AG09319 (cell line): Measurements from ENCODE around the gene ARFGEF3.

Source experiments
- DNase-seq: peaks from one replicate; pipeline ENCODE4 v3.0.0-alpha.2; 2010; ENCODE audit warnings: low read depth; ENCODE audit errors: extremely low read depth
- CTCF ChIP-seq: IDR thresholded peaks from 2 replicates; pipeline ENCODE4 v1.5.1; 2011; ENCODE audit warnings: low read depth, mild to moderate bottlenecking, inconsistent platforms, low read length, moderate library complexity

ARFGEF3 gene

GRCh38 chr6:138215093-138215782 lies 53.5 kb downstream of the ARFGEF3 start:
- DNase-seq, result no peak
- no peak for TF ChIP-seq CTCF

GRCh38 chr6:138218449-138218848 lies 56.7 kb downstream of the ARFGEF3 start, which contains the start of gene PBOV1:
Gene PBOV1 (minus strand): TSS chr6:138218491. CDS start chr6:138218395, 96 bp downstream.
- no peak for DNase-seq
- TF ChIP-seq CTCF, result no peak

- TF ChIP-seq CTCF, result no peak
Measured at GRCh38 chr6:138219398-138219797, 57.7 kb downstream of the ARFGEF3 start.

GRCh38 chr6:138219901-138220300 lies 58.2 kb downstream of the ARFGEF3 start:
- DNase-seq, result no peak
- no peak for TF ChIP-seq CTCF

More at GRCh38 chr6:138219398-138219797, 57.7 kb downstream of the ARFGEF3 start:
- DNase-seq, result no peak

- no peak for DNase-seq
- TF ChIP-seq CTCF, result no peak
Measured at GRCh38 chr6:138222901-138223546, 61.3 kb downstream of the ARFGEF3 start.

GRCh38 chr6:138225953-138226352 lies 64.2 kb downstream of the ARFGEF3 start:
- no peak for DNase-seq

More at GRCh38 chr6:138225953-138226352, 64.2 kb downstream of the ARFGEF3 start:
- no peak for TF ChIP-seq CTCF
